C4-2B (cell line): Measurements from ENCODE around the gene ENDOV.

Source experiments
- ZFX ChIP-seq: fragments of 450-650 bp; IDR thresholded peaks from 2 replicates; pipeline ENCODE4 v1.6.1; 2017
- TF ChIP-seq, protein P1 (sequence below): fragments of 450-650 bp; conservative IDR thresholded peaks from 2 replicates; pipeline ENCODE4 v1.5.1; 2017; ENCODE audit warnings: mild to moderate bottlenecking

GRCh38 chr17:80387071-80387470, 27.9 kb upstream of the ENDOV start:
- TF ChIP-seq, protein P1, sequence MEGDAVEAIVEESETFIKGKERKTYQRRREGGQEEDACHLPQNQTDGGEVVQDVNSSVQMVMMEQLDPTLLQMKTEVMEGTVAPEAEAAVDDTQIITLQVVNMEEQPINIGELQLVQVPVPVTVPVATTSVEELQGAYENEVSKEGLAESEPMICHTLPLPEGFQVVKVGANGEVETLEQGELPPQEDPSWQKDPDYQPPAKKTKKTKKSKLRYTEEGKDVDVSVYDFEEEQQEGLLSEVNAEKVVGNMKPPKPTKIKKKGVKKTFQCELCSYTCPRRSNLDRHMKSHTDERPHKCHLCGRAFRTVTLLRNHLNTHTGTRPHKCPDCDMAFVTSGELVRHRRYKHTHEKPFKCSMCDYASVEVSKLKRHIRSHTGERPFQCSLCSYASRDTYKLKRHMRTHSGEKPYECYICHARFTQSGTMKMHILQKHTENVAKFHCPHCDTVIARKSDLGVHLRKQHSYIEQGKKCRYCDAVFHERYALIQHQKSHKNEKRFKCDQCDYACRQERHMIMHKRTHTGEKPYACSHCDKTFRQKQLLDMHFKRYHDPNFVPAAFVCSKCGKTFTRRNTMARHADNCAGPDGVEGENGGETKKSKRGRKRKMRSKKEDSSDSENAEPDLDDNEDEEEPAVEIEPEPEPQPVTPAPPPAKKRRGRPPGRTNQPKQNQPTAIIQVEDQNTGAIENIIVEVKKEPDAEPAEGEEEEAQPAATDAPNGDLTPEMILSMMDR = no peak
- no peak for TF ChIP-seq ZFX
